CD4-positive, alpha-beta T cell (primary cell): ENCODE data around the gene VAMP8. TPM values are rescaled to one million over a fixed set of nuclear protein-coding genes. Genes with fewer than 3 reads are reported as not detected.

Experiments
- ATAC-seq: fragments of 200-7000 bp; cut with Tn5 transposase; one replicate; pipeline ENCODE4 v1.10.0; 2022; ENCODE audit warnings: mild to moderate bottlenecking; ENCODE audit not compliant: poor library complexity
- CTCF ChIA-PET: fragments of 350-600 bp; sonication (Branson Sonifier 250); formaldehyde crosslinking; loops from one replicate; lab custom pipeline; 2021; ENCODE audit warnings: antibody characterized with exemption, inconsistent platforms; lab: Charles Lee
- POLR2A ChIA-PET: fragments of 350-600 bp; sonication (Branson Sonifier 250); formaldehyde crosslinking; loops from one replicate; lab custom pipeline; 2021; ENCODE audit warnings: antibody characterized with exemption, inconsistent platforms; lab: Charles Lee
- DNase-seq, 14 experiments: peaks; one replicate each; pipeline ENCODE4 v3.0.0-alpha.2; 2013 to 2020; ENCODE audit warnings: mixed read lengths in 2 of 14
- H3K27ac ChIP-seq, 2 donors: one replicate each; pipeline versions ENCODE4 v1.5.1 to v1.7.0; 2013; ENCODE audit warnings: low read length in 2 of 2, low read depth in 1 of 2, mild to moderate bottlenecking in 1 of 2
- H3K27me3 ChIP-seq, 2 experiments: 1 replicate in 1 of 2; 2 replicates in 1 of 2; pipeline versions ENCODE4 v1.6.1 to v1.7.0; 2013; ENCODE audit warnings: low read length in 2 of 2, control low read depth in 1 of 2, mild to moderate bottlenecking in 1 of 2, moderate library complexity in 1 of 2; ENCODE audit not compliant: insufficient read depth in 2 of 2, control insufficient read depth in 1 of 2
- H3K36me3 ChIP-seq: one replicate; pipeline ENCODE4 v1.6.1; 2013; ENCODE audit warnings: low read length, control low read depth; ENCODE audit not compliant: insufficient read depth
- H3K4me1 ChIP-seq: one replicate; pipeline ENCODE4 v1.6.1; 2013; ENCODE audit warnings: low read length, control low read depth; ENCODE audit not compliant: insufficient read depth
- H3K4me3 ChIP-seq: one replicate; pipeline ENCODE4 v1.5.1; 2013; ENCODE audit warnings: mild to moderate bottlenecking, low read length, moderate library complexity
- H3K9me3 ChIP-seq, 2 experiments: 1 replicate in 1 of 2; 2 replicates in 1 of 2; pipeline versions ENCODE4 v1.6.1 to v1.7.0; 2013; ENCODE audit warnings: low read length in 2 of 2, mild to moderate bottlenecking in 2 of 2, control low read depth in 1 of 2, moderate library complexity in 1 of 2; ENCODE audit not compliant: control insufficient read depth in 1 of 2, insufficient read depth in 1 of 2
- H3K27ac Mint-ChIP-seq: one replicate; pipeline ENCODE4 v1.8.0; 2020; ENCODE audit warnings: mixed read lengths
- H3K27me3 Mint-ChIP-seq: one replicate; pipeline ENCODE4 v1.8.0; 2021; ENCODE audit warnings: mixed read lengths
- H3K36me3 Mint-ChIP-seq: one replicate; pipeline ENCODE4 v1.8.0; 2021; ENCODE audit warnings: low read depth, mixed read lengths
- H3K4me1 Mint-ChIP-seq: one replicate; pipeline ENCODE4 v1.8.0; 2021; ENCODE audit warnings: low read depth, mixed read lengths
- H3K4me3 Mint-ChIP-seq: one replicate; pipeline ENCODE4 v1.8.0; 2020; ENCODE audit warnings: mild to moderate bottlenecking, mixed read lengths
- H3K9me3 Mint-ChIP-seq: one replicate; pipeline ENCODE4 v1.8.0; 2020; ENCODE audit warnings: mixed read lengths
- intact Hi-C, 2 experiments: fragments of 100-400 bp; cut with DNase I in 1 of 2; cut with micrococcal nuclease in 1 of 2; formaldehyde crosslinking; loops; one replicate each; pipeline versions ENCODE4 v1.15.1 to v1.9.0; 2023 to 2025; cut with DNase I, micrococcal nuclease
- total RNA-seq, 174 experiments: library from RNA in 2 of 174; stranded (reverse) in 2 of 174; gene quantifications; one replicate each; pipeline ENCODE4 v1.2.3 and lab custom pipeline; 2021 to 2026
- TF ChIP-seq, protein P1 (sequence below): fragments of 200-600 bp; IDR thresholded peaks from one replicate; pipeline ENCODE4 v1.8.0; 2022; ENCODE audit warnings: antibody characterized with exemption, mild to moderate bottlenecking

The VAMP8 gene
- total RNA-seq, 2 experiments from 2014 or later: 32.3 to 37.3 TPM

DNA sequence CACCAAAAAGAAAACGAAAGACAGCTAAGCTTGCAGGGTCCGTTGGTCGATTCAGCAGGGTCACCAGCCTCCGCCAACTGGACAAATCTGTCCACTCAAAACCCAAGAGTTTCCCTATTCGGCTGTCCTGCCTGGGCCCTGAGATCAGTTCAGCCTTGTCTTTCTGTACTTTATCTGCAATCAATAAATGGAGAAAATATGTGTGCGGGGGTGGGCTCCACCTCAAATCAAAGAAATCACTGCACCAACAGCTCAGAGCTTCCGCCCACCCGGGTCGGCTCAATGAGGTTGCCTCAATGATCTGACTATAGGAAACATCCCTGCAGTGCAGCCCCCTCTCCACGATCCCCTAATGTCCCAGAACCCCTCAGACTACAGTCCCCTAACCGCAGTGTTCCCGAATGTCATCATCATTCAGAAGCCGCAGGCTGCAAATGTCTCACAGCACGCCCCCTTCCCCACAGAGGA is 16.5 kb upstream of the VAMP8 start:
- H3K4me1 Mint-ChIP-seq: peaks cover 30% of the 10 kb centered on the region
- ChIA-PET POLR2A (interaction anchor here (0.7 to 2.7 kb wide), 20 partner anchors 9 to 233 kb away, joined by 3 to 19 read pairs (median 5); partner anchors contain the start of genes C2orf68, ELMOD3, MAT2A and RNF181), CTCF (interaction anchor here (1.0 to 1.6 kb wide), 2 partner anchors 9 to 56 kb away, joined by 3 to 6 read pairs; no protein-coding TSS in a partner anchor)
- Histone ChIP-seq H3K27me3 (no peaks in the 10 kb centered on the region), H3K4me1 (peaks cover 20% of the 10 kb centered on the region), H3K27ac (peak overlapping the region in 1 of 2 donors; percentile 68), H3K4me3 (peak overlapping the region; percentile 81), H3K9me3 (no peaks in the 10 kb centered on the region), H3K36me3 (peaks cover 14% of the 10 kb centered on the region)
- intact Hi-C loops: loop anchor here (1.0 to 5.0 kb wide), 4 partner anchors 20 to 54 kb away; partner anchors contain the start of genes RNF181 (in 1 of the 2) and TMEM150A (in 1 of the 2)
- DNase-seq (no peak), ATAC-seq (no peak)
- no peaks in the 10 kb centered on the region for H3K9me3 Mint-ChIP-seq
- TF ChIP-seq, protein P1, sequence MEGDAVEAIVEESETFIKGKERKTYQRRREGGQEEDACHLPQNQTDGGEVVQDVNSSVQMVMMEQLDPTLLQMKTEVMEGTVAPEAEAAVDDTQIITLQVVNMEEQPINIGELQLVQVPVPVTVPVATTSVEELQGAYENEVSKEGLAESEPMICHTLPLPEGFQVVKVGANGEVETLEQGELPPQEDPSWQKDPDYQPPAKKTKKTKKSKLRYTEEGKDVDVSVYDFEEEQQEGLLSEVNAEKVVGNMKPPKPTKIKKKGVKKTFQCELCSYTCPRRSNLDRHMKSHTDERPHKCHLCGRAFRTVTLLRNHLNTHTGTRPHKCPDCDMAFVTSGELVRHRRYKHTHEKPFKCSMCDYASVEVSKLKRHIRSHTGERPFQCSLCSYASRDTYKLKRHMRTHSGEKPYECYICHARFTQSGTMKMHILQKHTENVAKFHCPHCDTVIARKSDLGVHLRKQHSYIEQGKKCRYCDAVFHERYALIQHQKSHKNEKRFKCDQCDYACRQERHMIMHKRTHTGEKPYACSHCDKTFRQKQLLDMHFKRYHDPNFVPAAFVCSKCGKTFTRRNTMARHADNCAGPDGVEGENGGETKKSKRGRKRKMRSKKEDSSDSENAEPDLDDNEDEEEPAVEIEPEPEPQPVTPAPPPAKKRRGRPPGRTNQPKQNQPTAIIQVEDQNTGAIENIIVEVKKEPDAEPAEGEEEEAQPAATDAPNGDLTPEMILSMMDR: no peak
- peak overlapping the region; percentile 95 for H3K27ac Mint-ChIP-seq
- no peaks in the 10 kb centered on the region for H3K27me3 Mint-ChIP-seq
- peaks cover 43% of the 10 kb centered on the region for H3K36me3 Mint-ChIP-seq
- H3K4me3 Mint-ChIP-seq: peak overlapping the region; percentile 99

DNA sequence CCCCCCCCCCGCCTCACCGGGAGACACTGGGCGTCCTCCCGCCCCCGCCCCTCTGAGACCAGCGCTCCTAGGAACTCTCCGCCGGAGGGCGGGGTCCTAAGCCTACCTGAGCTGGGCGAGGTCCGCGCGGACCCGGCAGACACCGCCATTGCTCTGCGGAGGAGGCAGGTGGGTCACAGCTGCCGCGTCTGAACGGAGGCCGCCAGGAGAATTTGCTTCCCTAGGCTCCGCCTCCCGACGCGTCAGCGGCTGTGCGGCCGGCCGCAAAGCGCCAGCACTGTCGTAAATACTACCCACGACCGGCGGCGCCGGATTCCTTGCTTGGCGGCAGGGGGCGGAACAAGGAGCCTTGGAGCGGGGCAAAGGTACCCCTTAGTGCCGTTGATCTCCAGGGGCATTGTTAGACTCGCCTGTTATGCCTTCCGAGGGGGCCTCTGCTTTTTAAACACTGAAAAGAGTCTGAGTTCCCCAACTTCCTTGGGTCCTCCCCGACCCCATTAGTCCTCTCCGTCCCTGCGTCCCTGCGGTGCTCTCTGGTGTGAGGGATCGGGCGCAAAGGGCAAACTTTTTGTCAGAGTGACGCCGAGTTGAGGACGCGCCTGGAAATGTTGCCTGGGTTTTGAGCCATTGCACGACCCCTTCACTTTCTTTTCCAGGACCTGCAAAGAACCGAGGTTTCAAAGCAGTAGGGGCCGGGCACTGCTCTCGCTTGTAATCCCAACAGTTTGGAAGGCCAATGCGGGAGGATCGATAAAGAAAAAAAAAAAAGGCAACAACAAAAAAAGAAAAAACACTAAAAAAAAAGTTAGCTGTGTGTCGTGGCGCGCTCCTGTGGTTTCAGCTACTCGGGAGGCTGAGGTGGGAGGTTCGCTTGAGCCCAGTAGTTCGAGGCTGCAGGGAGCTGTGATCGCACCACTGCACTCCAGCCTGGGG is 15.8 kb upstream of the VAMP8 start, which contains the start of gene GGCX:
Gene GGCX, minus strand, starts transcription at position 214 of the 933 bp plus-strand sequence. Its CDS starts 65 bp downstream, at position 149.
- Histone ChIP-seq H3K27me3 (no peaks in the 10 kb centered on the region), H3K27ac (peak within 1 kb of the TSS; percentile 67 to 68), H3K4me3 (peak within 1 kb of the TSS; percentile 81), H3K4me1 (peaks cover 20% of the 10 kb centered on the region), H3K36me3 (peaks cover 14% of the 10 kb centered on the region), H3K9me3 (no peaks in the 10 kb centered on the region)
- Mint-ChIP-seq H3K9me3 (no peaks in the 10 kb centered on the region), H3K36me3 (peaks cover 36% of the 10 kb centered on the region), H3K4me1 (peaks cover 30% of the 10 kb centered on the region), H3K27ac (peak within 1 kb of the TSS; percentile 95), H3K4me3 (peak within 1 kb of the TSS; percentile 99), H3K27me3 (no peaks in the 10 kb centered on the region)
- ATAC-seq (peak; percentile 89), DNase-seq (peak; percentile 88 to 97 (median 93))
- CTCF ChIA-PET: interaction anchor here (1.0 kb wide), 1 partner anchor 56 kb away, joined by 3 read pairs; no protein-coding TSS in a partner anchor
- TF ChIP-seq, protein P1: no peak
- POLR2A ChIA-PET: interaction anchor here (0.5 to 2.7 kb wide), 22 partner anchors 8 to 234 kb away, joined by 3 to 19 read pairs (median 5); partner anchors contain the start of genes C2orf68, ELMOD3, MAT2A and RNF181
- intact Hi-C loops: loop anchor here (1.0 to 5.0 kb wide), 4 partner anchors 21 to 54 kb away; partner anchors contain the start of genes RNF181 (in 1 of the 2) and TMEM150A (in 1 of the 2)

DNA sequence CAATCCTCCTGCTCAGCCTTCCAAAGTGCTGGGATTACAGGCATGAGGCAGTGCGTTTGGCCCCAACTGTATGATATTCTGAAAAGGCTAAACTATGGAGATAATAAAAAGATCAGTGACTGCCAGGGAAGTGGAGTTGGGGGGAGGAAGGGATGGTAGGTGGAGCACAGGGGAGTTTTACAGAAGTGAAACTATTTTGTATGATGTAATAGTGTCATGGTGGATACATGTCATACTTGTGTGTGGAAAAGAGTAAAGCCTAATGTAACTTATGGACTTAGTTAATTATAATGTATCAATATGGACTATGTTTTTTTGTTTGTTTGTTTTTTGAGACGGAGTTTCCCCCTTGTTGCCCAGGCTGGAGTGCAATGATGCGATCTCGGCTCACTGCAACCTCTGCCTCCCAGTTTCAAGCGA is 13.2 kb upstream of the VAMP8 start:
- peak overlapping the region; percentile 76 for H3K4me3 Mint-ChIP-seq
- H3K4me1 Mint-ChIP-seq: peaks cover 22% of the 10 kb centered on the region

More for the DNA sequence above, 13.2 kb upstream of the VAMP8 start:
- no peak for ATAC-seq
- POLR2A ChIA-PET: interaction anchor here (0.6 kb wide), 1 partner anchor 126 kb away, joined by 3 read pairs; no protein-coding TSS in a partner anchor
- Histone ChIP-seq H3K27ac (no peak overlapping the region), H3K27me3 (no peaks in the 10 kb centered on the region), H3K36me3 (no peaks in the 10 kb centered on the region), H3K4me3 (no peak overlapping the region), H3K4me1 (peaks cover 20% of the 10 kb centered on the region), H3K9me3 (no peaks in the 10 kb centered on the region)
- Mint-ChIP-seq H3K9me3 (no peaks in the 10 kb centered on the region), H3K36me3 (peaks cover 14% of the 10 kb centered on the region), H3K27me3 (no peaks in the 10 kb centered on the region), H3K27ac (peak overlapping the region; percentile 28)
- peak in 2 of 14 experiments; percentile 46 to 49 for DNase-seq
- intact Hi-C loops: loop anchor here in 1 of 2 experiments (5.0 kb wide), 1 partner anchor 38 kb away; the partner anchor contains the start of gene TMEM150A
- CTCF ChIA-PET: no interaction called here
- TF ChIP-seq, protein P1: no peak
